GM19397 (cell line): ENCODE results near the gene PDCD1.
"Not testable (repeated sequence)": the region's sequence is repeated elsewhere in the genome, so short reads cannot be mapped to it uniquely, and the experiment has no call there.

Experiments
- ATAC-seq: cut with Tn5 transposase; IDR thresholded peaks from one replicate; pipeline ENCODE4 v1.9.1; 2021; ENCODE audit warnings: mild to moderate bottlenecking, moderate library complexity; ENCODE audit not compliant: unreplicated experiment

Gene PDCD1

DNA sequence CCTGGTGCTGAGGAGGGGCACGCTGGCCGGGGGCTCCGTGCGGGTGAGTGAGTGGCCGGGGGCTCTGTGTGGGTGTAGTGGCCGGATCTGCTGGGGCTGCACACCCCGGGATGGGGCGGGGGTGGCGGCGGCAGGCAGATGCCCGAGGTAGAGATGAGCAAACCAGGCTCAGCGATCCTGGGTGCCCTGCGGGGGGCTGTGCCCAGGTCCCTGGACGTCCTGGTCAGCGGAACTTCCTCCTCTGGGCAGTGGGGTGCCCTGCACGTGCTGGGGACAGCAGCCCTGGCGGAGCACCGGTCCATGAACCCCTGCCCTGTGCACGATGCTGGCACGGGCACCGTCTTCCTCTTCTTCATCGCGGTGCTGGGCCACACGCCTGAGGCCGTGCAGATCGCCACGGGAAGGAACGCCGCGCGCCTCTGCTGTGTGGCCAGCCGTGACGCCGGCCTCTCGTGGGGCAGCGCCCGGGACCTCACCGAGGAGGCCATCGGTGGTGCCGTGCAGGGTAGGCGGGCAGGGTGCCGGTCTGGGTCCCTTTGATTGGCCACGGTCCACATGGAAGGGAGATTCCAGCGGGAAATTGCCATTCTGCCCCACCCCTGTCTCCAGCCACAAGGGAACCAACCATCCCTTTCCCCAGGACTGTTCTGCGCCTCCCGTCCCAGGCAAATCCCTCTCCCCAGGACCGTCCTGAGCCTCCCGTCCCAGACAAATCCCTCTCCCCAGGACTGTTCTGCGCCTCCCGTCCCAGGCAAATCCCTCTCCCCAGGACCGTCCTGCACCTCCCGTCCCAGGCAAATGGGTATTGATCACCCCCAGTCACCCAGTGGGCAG, 43.8 kb downstream of the PDCD1 start:
- no peak for ATAC-seq

DNA sequence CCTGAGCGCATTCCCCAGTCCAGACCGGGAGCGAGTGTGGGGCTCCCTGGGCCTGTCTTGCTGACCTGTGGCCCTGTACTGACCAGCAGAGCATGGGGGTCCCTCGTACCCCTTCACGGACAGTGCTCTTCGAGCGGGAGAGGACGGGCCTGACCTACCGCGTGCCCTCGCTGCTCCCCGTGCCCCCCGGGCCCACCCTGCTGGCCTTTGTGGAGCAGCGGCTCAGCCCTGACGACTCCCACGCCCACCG, 44.4 kb downstream of the PDCD1 start:
- no peak for ATAC-seq

DNA sequence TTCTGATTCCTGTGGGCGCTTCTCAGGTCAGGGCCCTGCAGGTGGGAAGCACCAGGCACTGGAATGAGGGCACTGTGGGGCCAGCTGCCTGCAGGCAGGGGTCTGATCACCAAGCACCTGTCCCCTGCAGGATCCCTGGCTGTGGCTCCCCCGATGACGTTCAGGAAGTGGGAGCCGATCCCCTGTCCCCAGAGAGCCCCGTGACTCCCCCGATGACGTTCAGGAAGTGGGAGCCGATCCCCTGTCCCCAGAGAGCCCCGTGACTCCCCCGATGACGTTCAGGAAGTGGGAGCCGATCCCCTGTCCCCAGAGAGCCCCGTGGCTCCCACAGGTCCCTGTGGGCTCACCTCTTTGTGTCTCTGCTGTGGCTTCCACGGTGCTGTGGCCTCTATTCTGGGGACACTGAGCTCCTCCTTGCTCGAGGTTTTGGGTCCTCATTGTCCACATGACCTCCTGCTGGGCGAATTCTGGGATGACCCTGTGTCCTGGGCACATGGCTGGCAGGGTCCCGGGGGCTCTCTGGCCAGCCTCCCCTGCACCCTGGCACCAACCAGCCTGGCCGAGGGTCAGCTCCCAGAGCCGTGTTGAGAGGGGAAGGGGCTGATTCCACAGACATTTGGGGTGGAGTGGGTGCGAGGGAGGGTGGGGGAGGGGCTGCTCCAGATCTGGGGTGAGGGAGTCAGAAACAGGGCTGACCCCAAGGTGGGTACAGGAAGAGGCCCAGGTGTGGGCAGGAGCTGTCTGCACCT, 44.9 kb downstream of the PDCD1 start:
- ATAC-seq, result no peak

DNA sequence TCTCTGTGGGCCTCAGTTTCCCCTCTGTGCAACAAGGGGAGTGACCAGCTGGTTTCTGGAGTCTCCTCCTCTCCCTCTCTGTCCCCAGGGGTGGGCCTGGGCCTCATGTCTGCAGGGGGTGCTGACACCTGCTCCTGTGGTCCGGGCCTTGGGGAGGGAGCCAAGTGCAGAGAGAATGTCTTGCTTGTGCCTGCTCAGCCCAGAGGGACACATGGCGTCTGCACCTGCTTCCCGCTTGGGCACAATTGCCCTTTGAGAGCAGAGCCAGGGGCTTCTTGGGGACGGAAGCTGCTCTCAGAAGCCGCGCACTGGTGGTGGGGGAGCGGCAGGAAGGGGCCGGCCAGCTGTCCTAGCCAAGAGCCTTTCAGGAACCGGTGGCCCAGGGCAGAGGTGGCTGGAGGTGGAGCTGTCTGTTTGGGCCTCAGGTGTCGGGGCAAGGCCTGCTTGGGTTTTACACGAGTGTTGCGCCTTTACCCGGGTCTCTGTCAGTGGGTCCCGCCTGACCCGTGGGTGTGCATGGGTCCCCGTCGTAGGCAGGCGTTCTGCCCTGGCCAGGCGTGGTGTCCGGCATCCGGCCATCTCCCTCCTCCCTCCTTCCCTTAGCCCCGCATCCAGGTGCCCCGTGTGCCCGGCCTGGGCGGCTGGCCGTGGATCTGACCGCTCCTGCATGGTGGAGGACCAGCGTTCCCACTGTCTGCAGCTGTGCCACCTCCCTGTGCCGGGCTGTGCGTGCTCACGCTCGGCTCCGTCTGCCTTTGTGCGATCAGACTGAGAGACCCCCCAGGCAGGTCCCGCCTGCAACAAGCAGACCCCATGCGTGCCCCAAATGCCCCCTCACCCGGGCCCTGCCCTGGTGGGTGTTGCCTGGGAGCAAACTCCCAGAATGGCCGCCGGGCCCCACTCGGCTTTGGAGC, 45.7 kb downstream of the PDCD1 start:
- ATAC-seq, result no peak

DNA sequence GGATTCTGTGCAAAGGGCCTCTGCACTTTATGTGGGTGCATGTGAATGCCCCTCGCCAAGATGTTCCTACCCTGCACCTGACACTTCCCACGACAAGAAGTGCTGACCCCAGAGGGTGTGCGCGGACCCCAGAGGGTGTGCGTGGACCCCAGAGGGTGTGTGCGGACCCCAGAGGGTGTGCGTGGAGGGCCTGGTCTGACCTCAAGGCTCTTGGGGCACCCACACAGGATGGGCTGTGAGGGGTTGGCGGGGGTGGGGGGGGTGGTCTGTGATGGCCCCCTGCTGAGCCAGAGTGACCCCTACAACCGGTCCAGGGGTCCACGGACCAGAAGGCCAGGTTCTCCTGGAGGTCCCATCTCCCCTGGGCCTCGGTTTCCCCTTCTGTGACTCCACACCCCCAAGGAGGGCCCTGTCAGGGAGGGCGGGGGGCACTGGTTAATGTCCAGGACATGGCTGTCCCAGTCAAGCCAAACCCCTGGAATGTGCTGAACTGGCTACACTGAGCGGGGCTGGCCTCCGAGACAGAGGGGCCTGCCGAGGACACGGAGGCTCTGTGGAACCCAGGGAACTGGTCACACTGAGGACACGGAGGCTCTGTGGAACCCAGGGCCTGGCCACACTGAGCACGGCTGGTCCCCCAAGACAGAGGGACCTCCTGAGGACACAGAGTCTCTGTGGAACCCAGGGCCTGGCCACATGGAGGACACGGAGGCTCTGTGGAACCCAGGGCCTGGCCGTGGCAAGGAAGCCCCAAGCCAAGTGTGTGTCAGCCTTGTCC, 46.6 kb downstream of the PDCD1 start:
- no peak for ATAC-seq

DNA sequence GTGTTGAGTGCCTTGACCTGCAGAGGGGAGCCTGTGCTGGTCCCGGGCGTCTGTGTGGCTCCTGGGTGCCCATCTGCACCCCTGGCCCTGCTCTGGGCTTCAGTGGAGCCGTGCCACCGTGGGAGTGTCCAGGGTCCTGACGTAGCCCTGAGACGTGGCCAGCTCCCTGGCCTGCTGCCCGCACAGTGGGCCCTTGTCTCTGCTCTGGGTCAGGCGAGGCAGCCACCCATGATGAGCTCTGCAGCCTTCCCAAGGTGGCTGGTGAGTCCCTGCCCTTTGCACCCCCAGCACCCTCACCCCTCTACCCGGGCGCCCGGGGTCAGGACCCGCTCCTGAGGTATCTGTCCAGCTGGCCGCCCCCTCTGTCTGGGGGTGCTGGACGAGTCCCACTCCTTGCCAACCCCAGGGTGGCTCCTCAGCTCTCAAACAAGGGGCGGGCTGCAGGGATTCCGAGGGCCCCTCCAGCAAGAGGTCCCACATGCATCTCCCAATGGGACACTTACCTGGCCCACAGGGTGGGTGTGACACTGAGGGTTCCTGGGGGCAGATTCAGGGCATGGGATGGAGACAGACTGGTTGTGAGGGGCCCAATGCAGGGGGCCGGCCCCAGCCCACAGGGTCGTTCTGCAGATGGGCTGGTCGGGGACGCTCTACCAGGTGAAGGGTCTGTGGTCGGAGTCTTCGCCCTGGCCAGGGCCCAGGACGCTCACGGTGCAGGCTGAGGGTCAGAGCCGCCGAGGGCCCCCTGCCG, 47.3 kb downstream of the PDCD1 start:
- no peak for ATAC-seq

DNA sequence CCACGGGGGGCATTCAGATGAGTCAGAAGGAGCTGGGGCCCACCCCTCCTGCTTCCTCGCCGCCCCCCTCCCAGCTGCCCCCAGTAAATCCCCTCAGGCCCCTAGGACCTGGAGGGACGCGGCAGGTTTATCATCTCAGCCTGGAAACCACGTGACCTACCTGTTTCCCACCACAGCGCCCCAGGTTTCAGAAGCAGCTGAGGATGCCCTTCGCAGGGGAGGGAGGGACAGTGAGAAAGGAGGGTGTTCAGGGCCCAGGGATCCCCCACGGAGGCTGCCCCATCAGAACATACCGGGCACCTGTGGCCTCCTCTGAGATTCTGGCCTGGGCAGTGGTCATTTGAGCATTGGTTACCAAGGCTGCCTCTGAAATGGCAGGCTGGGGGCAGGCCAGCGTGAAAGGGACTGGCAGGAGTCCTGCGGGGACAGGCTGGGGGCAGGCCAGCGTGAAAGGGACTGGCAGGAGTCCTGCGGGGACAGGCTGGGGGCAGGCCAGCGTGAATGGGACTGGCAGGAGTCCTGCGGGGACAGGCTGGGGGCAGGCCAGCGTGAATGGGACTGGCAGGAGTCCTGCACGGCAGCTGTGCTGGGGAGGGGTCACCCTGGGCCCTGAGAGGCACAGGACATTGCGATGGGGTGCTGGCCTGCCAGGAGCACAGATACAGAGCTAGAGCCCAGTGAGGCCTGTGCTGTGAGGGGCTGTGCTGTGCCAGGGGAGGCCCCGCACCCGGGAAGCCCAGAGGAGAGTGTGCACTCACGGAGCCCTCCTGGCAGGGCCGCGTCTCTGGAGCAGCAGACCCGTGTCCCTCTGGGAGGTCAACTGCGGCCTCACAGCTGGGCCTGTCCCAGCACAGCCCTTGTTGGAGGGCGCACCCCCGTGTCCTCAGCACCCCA, 48.1 kb downstream of the PDCD1 start:
- ATAC-seq, result no peak

DNA sequence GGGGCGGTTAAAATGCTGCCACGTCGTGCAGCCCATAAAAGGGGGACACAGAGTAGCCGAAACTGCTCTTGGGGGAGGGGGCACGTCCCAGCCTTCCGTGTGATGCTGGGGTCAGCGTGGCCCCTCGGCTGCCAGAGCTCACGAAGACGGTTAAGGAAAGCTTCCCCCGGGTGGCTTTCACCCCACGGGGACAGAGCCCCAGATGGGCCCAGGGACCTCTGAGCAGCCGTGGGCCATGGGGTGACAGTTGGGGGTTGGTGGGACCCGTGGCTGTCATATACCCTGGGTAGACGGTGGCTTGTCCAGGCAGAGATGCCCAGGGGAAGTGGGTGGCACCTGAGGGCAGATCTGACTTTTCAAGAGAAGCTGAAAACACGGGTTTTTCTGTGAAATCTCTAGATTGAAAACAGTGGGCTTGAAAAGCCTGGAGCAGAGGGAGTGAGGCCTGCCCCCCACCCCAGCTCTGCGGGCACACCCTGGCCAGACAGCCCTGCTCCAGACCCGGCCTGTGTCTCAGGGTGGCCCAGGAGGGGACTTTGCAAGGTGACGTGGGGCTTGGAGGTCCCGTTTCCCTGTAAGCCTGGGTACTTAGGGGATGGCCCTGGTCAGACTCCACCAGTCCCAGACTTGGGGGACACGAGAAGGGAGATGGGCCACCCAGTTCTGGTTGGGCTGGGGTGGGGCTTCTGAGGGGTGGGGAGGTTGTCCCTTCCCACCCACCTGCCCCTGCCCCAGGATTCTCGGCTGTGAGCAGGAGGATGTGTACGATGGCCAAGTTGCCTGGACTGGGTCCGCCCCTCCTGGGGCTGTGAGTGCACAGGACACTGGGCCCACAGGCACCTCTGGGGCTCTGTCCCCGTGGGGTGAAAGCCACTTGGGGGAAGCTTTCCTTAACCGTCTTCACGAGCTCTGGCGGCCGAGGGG, 49.0 kb downstream of the PDCD1 start:
- no peak for ATAC-seq

DNA sequence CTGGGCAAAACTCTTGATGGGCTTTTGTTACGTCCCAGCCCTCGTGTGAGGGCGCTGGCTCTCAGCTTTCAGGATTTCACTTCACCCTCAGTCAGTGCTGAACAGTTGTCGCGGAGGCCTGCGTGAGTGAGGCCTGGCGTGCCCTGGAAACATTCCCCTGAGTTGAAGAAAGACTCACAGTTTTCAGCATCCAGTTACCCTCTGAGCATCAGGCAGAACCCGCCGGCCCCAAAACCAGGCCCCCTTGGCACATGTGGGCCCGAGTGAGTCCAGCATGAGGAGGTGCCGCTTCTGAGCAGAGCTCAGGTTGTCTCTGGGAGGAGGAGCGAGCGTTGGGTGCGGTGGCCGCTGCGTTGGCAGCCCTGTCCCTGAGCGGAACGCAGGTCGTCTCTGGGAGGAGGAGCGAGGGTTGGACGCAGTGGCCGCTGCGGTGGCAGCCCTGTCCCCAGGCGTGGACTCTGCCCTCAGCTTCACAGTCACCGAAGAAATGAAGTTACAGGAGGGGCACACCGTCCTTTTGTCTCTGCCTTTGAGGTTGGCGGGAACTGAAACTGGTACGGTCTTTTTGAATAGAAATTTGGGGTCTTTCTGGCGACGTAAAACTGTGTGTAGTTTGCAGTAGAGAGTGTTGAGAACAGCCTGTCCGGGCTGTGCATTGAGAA, 49.8 kb downstream of the PDCD1 start, which contains the start of gene NEU4:
Gene NEU4, plus strand, starts transcription at position 473 of the 662 bp plus-strand sequence. CDS start 5,292 bp downstream, outside the sequence.
- ATAC-seq, result no peak

DNA sequence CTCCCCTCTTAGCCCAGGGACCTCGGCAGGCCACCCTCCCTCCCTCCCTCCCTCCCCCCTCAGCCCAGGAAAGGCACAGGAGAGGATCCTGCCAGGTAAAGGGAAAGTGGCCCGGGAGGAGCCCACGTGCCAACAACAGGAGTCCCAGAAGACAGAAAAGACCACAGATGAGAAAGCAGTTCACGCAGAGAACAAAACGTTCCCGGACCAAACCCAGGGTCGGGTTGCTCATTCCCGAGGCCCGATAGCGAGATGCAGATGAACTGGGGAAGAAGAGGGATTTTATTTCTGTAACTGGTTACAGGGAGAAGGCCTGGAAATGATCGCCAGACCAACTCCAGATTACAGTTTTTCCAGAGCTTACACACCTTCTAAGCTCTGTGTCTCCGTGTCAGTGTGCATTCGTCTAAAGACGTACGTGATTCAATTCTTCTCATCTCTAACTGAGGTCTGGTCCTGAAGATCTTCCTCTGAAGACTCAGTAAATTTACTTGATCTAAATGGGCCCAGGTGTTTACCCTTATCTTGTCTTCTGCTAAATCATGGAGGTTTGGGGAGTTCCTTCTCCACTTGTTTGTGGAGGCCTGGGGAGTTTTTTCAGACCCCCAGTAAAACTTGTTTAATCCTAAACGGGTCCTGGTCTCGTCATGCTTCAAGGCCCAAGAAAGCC, 50.5 kb downstream of the PDCD1 start:
- no peak for ATAC-seq

DNA sequence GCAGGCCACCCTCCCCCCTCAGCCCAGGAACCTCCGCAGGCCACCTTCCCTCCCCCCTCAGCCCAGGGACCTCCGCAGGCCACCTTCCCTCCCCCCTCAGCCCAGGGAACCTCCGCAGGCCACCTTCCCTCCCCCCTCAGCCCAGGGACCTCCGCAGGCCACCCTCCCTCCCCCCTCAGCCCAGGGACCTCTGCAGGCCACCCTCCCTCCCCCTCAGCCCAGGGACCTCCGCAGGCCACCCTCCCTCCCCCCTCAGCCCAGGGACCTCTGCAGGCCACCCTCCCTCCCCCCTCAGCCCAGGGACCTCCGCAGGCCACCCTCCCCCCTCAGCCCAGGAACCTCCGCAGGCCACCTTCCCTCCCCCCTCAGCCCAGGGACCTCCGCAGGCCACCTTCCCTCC, 52.5 kb downstream of the PDCD1 start:
- ATAC-seq, result not testable (repeated sequence)

DNA sequence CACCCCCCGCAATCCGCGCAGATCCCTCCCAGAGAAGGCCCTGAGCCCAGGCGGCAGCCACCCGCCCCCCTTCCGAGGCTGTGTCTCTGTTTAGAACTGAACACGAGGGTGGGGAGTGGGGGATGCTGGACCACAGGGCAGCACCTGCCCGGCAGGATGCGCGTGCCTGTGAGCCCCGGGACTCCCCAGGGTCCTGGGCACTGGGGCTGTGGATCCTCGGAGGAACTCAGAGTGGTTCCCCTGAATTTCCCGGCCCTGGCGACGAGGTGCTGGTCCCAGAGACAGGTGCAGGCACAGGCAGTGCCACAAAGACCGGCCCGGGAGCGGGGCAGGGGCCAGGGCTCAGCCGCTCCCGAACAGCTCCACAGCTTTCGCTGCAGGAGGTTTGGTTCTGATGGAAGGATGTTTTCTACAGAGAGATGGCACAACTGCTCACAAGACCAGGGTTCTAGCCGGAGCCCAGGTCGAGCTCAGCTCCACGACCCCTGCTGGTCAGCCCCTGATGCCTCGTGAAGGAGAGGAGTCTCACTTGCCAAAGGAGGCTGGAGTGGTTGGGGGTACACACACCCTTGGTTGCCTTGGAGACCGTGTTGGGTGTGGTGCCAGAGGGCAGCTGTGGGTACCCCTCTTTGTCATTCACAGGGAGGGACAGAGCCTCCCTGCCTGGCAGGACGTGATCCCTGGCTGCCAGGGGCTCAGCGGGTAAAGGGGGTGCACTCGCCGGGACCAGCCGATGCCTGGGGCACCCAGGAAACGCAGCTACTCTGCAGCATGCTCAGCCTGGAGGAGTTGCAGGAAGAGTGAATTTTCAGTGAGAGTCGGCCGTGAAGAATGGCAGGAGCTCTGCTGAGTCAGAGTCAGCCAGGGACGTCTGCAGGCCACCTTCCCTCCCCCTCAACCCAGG, 54.1 kb downstream of the PDCD1 start:
- ATAC-seq, result no peak

DNA sequence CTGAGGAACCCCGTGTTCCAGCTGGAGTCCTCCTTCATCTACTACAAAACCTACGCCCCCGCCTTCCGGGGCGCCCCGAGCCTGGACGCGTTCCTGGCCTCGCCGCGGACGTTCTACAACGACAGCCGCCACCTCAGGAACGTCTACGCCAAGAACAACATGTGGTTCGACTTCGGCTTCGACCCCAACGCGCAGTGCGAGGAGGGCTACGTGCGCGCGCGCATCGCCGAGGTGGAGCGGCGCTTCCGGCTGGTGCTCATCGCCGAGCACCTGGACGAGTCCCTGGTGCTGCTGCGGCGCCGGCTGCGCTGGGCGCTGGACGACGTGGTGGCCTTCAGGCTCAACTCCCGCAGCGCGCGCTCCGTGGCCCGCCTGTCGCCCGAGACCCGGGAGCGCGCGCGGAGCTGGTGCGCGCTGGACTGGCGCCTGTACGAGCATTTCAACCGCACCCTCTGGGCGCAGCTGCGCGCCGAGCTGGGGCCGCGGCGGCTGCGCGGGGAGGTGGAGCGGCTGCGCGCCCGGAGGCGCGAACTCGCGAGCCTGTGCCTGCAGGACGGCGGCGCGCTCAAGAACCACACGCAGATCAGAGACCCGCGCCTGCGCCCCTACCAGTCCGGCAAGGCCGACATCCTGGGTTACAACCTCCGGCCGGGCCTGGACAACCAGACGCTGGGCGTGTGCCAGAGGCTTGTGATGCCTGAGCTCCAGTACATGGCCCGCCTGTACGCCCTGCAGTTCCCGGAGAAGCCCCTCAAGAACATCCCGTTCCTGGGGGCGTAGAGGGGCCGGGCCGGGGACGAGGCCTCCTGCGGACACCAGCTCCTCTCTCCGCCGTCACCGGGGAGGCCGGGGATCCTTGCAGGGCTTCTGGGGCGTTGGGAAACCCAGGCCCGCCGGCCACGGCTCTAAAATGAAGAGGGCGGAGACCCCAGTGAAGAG, 55.0 kb downstream of the PDCD1 start:
- no peak for ATAC-seq

DNA sequence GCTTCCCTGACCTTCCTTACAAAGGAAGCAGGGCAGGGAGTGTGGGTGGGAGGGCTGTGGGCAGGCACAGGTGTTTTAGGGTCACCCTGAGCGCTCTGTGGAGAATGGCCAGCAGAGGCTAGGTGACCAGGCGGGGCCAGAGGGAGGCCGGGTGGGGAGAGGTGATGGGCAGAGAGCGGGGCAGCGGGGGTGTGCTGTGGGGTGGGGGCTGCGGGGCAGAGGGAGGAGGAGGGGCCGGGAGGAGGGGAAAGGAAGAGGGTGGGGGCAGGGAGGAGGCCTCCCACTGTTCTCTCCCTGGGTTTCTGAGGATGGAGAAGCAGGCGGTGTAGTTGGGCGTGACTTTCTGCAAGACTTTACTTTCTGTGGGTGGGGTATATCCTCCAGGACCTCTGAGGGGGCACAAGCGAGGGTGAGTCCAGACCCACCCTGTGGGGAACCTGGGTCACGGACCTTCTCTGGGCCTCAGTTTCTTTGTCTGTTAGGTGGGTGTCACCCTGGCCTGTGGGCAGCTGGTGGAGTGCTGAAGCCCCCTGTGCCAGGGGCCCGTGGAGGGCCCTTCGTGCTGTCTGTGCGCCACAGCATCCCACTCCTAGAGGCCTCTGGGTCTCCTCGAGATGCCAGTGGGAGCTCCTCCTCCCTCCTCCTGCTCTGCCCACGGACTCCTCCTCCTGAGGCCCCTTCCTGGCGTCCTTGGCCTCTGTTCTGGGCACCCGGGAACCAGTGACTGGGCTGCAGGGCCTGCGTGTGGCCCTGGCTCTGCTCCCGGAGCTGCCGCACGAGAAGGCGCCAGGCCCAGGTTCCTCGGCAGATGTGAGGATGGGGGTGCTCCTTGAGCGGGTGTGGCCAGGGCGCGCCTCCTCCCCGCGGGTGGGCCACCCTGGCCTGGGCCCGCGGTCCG, 56.0 kb downstream of the PDCD1 start:
- no peak for ATAC-seq
